ENCODE measurements around the gene PON2.

The PON2 gene

GRCh38 chr7:95375591-95376257, 59.1 kb downstream of the PON2 start:
- Histone ChIP-seq H3K36me3 (ENCODE audit: control insufficient read depth in 2 of 2, insufficient read depth in 1 of 2, low read length in 2 of 2) (no peaks in the 10 kb centered on the region), H3K9me3 (ENCODE audit: control insufficient read depth, insufficient read depth, low read depth, low read length) (no peaks in the 10 kb centered on the region; the same call in 1 of the 2 replicates), H3K27ac (ENCODE audit: extremely low read depth, low read depth, low read length) (no peak overlapping the region), H3K4me1 (ENCODE audit: control insufficient read depth, insufficient read depth, low read length) (no peaks in the 10 kb centered on the region), H3K4me3 (ENCODE audit: low read depth, low read length) (no peak overlapping the region)
- POLR2A ChIA-PET = no interaction called here
- no peak for TF ChIP-seq YY1 (tag by site-specific recombination; IDR thresholded peaks at IDR 0.05)
- TF ChIP-seq FEZF1 (tag by site-specific recombination; IDR thresholded peaks at IDR 0.05) = no peak
- TF ChIP-seq ZIC2 (tag by site-specific recombination; IDR thresholded peaks at IDR 0.05) = no peak
- TF ChIP-seq, protein P1, sequence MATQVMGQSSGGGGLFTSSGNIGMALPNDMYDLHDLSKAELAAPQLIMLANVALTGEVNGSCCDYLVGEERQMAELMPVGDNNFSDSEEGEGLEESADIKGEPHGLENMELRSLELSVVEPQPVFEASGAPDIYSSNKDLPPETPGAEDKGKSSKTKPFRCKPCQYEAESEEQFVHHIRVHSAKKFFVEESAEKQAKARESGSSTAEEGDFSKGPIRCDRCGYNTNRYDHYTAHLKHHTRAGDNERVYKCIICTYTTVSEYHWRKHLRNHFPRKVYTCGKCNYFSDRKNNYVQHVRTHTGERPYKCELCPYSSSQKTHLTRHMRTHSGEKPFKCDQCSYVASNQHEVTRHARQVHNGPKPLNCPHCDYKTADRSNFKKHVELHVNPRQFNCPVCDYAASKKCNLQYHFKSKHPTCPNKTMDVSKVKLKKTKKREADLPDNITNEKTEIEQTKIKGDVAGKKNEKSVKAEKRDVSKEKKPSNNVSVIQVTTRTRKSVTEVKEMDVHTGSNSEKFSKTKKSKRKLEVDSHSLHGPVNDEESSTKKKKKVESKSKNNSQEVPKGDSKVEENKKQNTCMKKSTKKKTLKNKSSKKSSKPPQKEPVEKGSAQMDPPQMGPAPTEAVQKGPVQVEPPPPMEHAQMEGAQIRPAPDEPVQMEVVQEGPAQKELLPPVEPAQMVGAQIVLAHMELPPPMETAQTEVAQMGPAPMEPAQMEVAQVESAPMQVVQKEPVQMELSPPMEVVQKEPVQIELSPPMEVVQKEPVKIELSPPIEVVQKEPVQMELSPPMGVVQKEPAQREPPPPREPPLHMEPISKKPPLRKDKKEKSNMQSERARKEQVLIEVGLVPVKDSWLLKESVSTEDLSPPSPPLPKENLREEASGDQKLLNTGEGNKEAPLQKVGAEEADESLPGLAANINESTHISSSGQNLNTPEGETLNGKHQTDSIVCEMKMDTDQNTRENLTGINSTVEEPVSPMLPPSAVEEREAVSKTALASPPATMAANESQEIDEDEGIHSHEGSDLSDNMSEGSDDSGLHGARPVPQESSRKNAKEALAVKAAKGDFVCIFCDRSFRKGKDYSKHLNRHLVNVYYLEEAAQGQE (tag by site-specific recombination; IDR thresholded peaks at IDR 0.05) = no peak
- no peak for TF ChIP-seq ZNF292 (tag by site-specific recombination; IDR thresholded peaks at IDR 0.05; ENCODE audit: borderline replicate concordance, low read depth)
- no peak for TF ChIP-seq ZNF37A (tag by site-specific recombination; IDR thresholded peaks at IDR 0.05)
- TF ChIP-seq ZBTB48 (tag by site-specific recombination; IDR thresholded peaks at IDR 0.05) = no peak
- no peak for TF ChIP-seq GLIS1 (tag by site-specific recombination; IDR thresholded peaks at IDR 0.05)
- TF ChIP-seq, protein P2, sequence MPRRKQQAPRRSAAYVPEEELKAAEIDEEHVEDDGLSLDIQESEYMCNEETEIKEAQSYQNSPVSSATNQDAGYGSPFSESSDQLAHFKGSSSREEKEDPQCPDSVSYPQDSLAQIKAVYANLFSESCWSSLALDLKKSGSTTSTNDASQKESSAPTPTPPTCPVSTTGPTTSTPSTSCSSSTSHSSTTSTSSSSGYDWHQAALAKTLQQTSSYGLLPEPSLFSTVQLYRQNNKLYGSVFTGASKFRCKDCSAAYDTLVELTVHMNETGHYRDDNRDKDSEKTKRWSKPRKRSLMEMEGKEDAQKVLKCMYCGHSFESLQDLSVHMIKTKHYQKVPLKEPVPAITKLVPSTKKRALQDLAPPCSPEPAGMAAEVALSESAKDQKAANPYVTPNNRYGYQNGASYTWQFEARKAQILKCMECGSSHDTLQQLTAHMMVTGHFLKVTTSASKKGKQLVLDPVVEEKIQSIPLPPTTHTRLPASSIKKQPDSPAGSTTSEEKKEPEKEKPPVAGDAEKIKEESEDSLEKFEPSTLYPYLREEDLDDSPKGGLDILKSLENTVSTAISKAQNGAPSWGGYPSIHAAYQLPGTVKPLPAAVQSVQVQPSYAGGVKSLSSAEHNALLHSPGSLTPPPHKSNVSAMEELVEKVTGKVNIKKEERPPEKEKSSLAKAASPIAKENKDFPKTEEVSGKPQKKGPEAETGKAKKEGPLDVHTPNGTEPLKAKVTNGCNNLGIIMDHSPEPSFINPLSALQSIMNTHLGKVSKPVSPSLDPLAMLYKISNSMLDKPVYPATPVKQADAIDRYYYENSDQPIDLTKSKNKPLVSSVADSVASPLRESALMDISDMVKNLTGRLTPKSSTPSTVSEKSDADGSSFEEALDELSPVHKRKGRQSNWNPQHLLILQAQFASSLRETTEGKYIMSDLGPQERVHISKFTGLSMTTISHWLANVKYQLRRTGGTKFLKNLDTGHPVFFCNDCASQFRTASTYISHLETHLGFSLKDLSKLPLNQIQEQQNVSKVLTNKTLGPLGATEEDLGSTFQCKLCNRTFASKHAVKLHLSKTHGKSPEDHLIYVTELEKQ (tag by site-specific recombination; IDR thresholded peaks at IDR 0.05; ENCODE audit: borderline replicate concordance) = no peak
- TF ChIP-seq TCF7L2 (IDR thresholded peaks at IDR 0.05; ENCODE audit: borderline replicate concordance, low read depth, low read length) = no peak
- no peak for TF ChIP-seq ZNF202 (tag by site-specific recombination; IDR thresholded peaks at IDR 0.05; ENCODE audit: borderline replicate concordance)
- no peak for TF ChIP-seq ZNF707 (tag by site-specific recombination; IDR thresholded peaks at IDR 0.05)
- no peak for TF ChIP-seq ZEB2 (tag by site-specific recombination; IDR thresholded peaks at IDR 0.05)
- TF ChIP-seq ZFP41 (tag by site-specific recombination; IDR thresholded peaks at IDR 0.05; ENCODE audit: borderline replicate concordance) = no peak
- TF ChIP-seq, protein P3, sequence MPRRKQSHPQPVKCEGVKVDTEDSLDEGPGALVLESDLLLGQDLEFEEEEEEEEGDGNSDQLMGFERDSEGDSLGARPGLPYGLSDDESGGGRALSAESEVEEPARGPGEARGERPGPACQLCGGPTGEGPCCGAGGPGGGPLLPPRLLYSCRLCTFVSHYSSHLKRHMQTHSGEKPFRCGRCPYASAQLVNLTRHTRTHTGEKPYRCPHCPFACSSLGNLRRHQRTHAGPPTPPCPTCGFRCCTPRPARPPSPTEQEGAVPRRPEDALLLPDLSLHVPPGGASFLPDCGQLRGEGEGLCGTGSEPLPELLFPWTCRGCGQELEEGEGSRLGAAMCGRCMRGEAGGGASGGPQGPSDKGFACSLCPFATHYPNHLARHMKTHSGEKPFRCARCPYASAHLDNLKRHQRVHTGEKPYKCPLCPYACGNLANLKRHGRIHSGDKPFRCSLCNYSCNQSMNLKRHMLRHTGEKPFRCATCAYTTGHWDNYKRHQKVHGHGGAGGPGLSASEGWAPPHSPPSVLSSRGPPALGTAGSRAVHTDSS (tag by site-specific recombination; IDR thresholded peaks at IDR 0.05) = no peak
- TF ChIP-seq ZNF549 (tag by site-specific recombination; IDR thresholded peaks at IDR 0.05) = no peak
- TF ChIP-seq SETDB1 (IDR thresholded peaks at IDR 0.05; ENCODE audit: insufficient read length, low read length) = no peak
- TF ChIP-seq, protein P4, sequence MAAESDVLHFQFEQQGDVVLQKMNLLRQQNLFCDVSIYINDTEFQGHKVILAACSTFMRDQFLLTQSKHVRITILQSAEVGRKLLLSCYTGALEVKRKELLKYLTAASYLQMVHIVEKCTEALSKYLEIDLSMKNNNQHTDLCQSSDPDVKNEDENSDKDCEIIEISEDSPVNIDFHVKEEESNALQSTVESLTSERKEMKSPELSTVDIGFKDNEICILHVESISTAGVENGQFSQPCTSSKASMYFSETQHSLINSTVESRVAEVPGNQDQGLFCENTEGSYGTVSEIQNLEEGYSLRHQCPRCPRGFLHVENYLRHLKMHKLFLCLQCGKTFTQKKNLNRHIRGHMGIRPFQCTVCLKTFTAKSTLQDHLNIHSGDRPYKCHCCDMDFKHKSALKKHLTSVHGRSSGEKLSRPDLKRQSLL (tag by site-specific recombination; IDR thresholded peaks at IDR 0.05) = no peak
- TF ChIP-seq ZNF830 (tag by site-specific recombination; IDR thresholded peaks at IDR 0.05; ENCODE audit: low read depth) = no peak
- TF ChIP-seq, protein P5, sequence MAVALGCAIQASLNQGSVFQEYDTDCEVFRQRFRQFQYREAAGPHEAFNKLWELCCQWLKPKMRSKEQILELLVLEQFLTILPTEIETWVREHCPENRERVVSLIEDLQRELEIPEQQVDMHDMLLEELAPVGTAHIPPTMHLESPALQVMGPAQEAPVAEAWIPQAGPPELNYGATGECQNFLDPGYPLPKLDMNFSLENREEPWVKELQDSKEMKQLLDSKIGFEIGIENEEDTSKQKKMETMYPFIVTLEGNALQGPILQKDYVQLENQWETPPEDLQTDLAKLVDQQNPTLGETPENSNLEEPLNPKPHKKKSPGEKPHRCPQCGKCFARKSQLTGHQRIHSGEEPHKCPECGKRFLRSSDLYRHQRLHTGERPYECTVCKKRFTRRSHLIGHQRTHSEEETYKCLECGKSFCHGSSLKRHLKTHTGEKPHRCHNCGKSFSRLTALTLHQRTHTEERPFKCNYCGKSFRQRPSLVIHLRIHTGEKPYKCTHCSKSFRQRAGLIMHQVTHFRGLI (tag by site-specific recombination; IDR thresholded peaks at IDR 0.05) = no peak
- CTCF ChIA-PET = no interaction called here
